Gastrocnemius medialis (tissue), 4 donors: ENCODE data around the gene IMP4.

Experiments
- POLR2A ChIP-seq, 2 donors: fragments of 450-650 bp; IDR thresholded peaks; one replicate each; pipeline ENCODE4 v1.6.1; 2017; ENCODE audit warnings: antibody characterized with exemption in 2 of 2, mild to moderate bottlenecking in 2 of 2, moderate library complexity in 2 of 2
- TF ChIP-seq, protein P1 (sequence below), 5 experiments: fragments of 450-650 bp in 3 of 5; fragments of 200-600 bp in 2 of 5; sonication (generic) in 2 of 5; IDR thresholded peaks in 4 of 5; conservative IDR thresholded peaks in 1 of 5; 1 replicate in 4 of 5; 2 replicates in 1 of 5; pipeline ENCODE4 v1.5.1; 2016 to 2019; ENCODE audit warnings: antibody characterized with exemption in 5 of 5, mild to moderate bottlenecking in 3 of 5, moderate library complexity in 3 of 5

DNA sequence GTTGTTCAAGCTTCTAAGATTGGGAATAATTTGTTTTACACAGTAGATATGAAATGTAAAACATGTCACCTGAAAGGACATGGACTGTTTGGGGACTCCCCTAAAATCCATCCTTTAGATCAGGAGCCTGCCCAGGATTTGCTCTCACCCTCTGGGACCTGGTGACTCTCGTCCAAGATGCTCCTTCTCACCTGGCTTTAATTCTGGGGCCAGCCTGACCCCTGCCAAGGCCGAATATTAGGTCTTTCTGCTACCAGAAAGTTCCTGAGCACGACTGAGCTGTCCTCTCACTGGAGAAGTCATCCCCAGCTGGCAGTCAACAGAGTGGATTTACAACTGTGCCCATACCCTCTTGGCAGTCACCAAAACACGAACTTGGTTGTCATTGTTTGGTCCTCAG lies 38.4 kb downstream of the IMP4 start:
- TF ChIP-seq, protein P1, sequence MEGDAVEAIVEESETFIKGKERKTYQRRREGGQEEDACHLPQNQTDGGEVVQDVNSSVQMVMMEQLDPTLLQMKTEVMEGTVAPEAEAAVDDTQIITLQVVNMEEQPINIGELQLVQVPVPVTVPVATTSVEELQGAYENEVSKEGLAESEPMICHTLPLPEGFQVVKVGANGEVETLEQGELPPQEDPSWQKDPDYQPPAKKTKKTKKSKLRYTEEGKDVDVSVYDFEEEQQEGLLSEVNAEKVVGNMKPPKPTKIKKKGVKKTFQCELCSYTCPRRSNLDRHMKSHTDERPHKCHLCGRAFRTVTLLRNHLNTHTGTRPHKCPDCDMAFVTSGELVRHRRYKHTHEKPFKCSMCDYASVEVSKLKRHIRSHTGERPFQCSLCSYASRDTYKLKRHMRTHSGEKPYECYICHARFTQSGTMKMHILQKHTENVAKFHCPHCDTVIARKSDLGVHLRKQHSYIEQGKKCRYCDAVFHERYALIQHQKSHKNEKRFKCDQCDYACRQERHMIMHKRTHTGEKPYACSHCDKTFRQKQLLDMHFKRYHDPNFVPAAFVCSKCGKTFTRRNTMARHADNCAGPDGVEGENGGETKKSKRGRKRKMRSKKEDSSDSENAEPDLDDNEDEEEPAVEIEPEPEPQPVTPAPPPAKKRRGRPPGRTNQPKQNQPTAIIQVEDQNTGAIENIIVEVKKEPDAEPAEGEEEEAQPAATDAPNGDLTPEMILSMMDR (IDR thresholded peaks at IDR 0.05 in 4 of 5, conservative IDR thresholded peaks at IDR 0.05 in 1 of 5) = no peak
- no peak for TF ChIP-seq POLR2A (IDR thresholded peaks at IDR 0.05)
